H7 (cell line): ENCODE results near the gene DZIP1L. TPM values are rescaled to one million over a fixed set of nuclear protein-coding genes. Genes with fewer than 3 reads are reported as not detected.
A peak's percentile ranks its signal among the peaks of the same experiment; 100 is the strongest.
"Not testable (repeated sequence)": the region's sequence is repeated elsewhere in the genome, so short reads cannot be mapped to it uniquely, and the experiment has no call there.

Source experiments
- DNase-seq: peaks from one replicate; pipeline ENCODE4 v3.0.0; 2012
- H3K27me3 ChIP-seq: 2 replicates; pipeline ENCODE4 v1.6.0; 2011; ENCODE audit warnings: mild to moderate bottlenecking, low read length; ENCODE audit not compliant: control insufficient read depth, insufficient read depth
- H3K36me3 ChIP-seq: replicated peaks from 2 replicates; pipeline ENCODE4 v1.5.1; 2011; ENCODE audit warnings: low read length; ENCODE audit not compliant: control insufficient read depth, insufficient read depth
- H3K4me3 ChIP-seq: 2 replicates; pipeline ENCODE4 v1.5.1; 2011; ENCODE audit warnings: low read depth, mild to moderate bottlenecking, control low read depth, low read length, moderate library complexity; ENCODE audit not compliant: insufficient read depth
- total RNA-seq: library from RNA; depleted of rRNA; stranded (reverse); fragments of >200 nt; shearing (Covaris generic); gene quantifications from 2 replicates; pipeline ENCODE4 v1.2.3, GENCODE V29; 2014

DZIP1L gene
- total RNA-seq, 1 experiment from 2014 or later = 10.7 TPM

DNA sequence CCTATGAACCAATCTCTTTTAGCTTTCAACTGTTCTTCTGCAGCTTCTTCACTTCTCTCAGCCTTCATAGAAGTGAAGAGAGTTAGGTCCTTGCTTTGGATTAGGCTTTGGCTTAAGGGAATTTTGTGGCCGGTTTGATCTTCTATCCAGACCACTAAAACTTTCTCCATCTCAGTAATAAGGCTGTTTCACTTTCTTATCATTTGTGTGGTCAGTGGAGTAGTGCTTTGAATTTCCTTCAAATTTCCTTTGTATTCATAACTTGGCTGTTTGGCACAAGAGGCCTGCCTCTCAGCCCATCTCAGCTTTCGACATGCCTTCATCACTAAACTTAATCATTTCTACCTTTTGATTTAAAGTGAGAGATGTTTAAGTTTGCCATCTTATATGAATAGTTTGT lies 21.7 kb downstream of the DZIP1L start:
- H3K36me3 ChIP-seq = no peaks in the 10 kb centered on the region; the same call in 1 of the 2 replicates
- DNase-seq = no peak

DNA sequence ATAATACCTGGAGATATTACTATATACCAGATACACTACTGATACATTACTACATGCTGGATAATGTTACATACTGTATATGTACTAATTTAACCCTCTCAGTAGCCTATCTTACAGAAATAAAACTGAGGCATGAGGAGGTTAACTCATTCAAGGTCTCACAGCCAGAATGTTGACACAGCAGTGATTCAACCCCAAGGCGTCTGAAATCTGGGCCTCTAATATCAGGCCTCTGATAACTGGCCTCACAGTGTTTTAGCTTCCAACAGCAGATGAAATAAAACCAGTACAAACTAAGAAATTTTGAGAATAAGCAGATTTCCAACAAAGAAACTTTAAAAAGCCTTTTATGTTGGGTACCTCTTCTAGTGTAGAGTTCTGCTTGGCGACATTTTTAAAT lies 23.4 kb downstream of the DZIP1L start:
- Histone ChIP-seq H3K36me3 (peaks cover 3% of the 10 kb centered on the region), H3K4me3 (no peak overlapping the region), H3K27me3 (no peaks in the 10 kb centered on the region)
- no peak for DNase-seq

More for the DNA sequence above, 21.7 kb downstream of the DZIP1L start:
- Histone ChIP-seq H3K4me3 (no peak overlapping the region), H3K27me3 (no peaks in the 10 kb centered on the region)

- peaks cover 3% of the 10 kb centered on the region for H3K36me3 ChIP-seq
- DNase-seq = no peak
- H3K4me3 ChIP-seq = no peak overlapping the region
- H3K27me3 ChIP-seq = no peaks in the 10 kb centered on the region
Measured at GRCh38 chr3:138089091-138089490, 26.3 kb downstream of the DZIP1L start.

DNA sequence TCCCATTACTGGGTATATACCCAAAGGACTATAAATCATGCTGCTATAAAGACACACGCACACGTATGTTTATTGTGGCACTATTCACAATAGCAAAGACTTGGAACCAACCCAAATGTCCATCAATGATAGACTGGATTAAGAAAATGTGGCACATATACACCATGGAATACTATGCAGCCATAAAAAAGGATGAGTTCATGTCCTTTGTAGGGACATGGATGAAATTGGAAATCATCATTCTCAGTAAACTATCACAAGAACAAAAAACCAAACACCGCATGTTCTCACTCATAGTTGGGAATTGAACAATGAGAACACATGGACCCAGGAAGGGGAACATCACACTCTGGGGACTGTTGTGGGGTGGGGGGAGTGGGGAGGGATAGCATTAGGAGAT lies 29.7 kb downstream of the DZIP1L start:
- not testable (repeated sequence) for H3K4me3 ChIP-seq, H3K27me3 ChIP-seq, DNase-seq, H3K36me3 ChIP-seq

DNA sequence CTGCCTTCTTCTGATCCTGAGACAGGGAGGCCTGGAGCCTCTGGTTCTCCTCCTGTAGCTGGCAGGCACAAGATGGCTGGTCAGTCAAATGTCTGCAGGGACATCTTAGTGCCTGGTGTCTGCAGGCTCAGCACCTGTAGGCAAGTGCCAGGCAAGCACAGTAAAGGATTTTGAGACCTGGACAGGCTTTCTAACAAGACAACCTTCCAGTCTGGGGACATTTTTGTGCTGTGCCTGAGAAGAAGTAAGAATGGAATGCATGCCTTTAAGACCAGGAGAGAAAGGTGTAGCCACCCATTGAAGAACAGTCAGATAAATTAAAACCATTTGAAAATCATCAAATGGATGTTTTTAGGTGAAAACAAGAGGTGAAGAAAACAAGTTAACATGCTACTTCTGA lies 31.2 kb downstream of the DZIP1L start:
- Histone ChIP-seq H3K4me3 (no peak overlapping the region), H3K27me3 (no peaks in the 10 kb centered on the region), H3K36me3 (peaks cover 5% of the 10 kb centered on the region)
- DNase-seq = no peak

GRCh38 chr3:138082992-138083386 lies 32.4 kb downstream of the DZIP1L start:
- Histone ChIP-seq H3K4me3 (no peak overlapping the region), H3K36me3 (peaks cover 4% of the 10 kb centered on the region), H3K27me3 (no peaks in the 10 kb centered on the region)
- no peak for DNase-seq

DNA sequence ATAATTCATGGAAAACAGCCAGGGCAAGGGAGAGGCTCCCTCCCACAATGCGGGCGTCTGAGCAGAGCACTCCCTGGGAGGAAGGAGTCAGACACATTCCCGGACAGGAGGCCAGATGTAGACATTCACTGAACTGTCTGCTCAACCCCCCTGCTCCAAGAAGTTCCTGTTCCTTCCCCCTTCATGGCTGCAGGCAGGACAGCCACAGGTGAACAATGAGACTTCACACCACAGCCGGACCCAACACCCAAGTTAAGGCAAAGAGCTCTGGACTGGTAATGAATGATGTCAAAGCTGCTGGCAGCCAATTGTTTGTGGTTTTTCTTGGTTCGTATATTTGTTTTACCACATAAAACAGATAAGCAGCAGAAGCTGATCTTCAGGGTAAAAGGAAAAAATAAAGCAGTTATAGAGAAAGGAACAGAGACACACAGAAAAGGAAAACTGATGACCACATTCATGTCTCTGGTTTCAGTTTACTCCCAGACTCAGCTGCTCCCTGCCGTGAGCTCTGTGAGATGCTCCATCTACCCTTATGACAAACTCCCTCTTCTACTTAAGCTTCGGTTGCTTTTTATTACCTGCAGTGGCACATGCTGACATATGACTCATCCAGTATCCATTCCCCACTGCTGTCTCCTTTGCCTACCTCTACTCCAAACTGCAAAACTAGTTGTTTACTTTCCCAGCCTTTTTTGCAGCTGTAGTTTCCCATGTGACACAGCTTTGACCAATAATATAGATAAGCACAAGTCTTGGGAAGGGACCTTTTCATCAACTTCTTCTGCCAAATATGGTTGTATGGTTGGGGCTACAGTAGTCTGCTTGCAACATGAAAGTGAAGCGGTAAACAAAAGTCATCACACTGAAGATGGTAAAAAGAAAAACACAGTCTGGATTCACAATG lies 33.1 kb downstream of the DZIP1L start:
- DNase-seq = no peak
- peaks cover 2% of the 10 kb centered on the region for H3K36me3 ChIP-seq

DNA sequence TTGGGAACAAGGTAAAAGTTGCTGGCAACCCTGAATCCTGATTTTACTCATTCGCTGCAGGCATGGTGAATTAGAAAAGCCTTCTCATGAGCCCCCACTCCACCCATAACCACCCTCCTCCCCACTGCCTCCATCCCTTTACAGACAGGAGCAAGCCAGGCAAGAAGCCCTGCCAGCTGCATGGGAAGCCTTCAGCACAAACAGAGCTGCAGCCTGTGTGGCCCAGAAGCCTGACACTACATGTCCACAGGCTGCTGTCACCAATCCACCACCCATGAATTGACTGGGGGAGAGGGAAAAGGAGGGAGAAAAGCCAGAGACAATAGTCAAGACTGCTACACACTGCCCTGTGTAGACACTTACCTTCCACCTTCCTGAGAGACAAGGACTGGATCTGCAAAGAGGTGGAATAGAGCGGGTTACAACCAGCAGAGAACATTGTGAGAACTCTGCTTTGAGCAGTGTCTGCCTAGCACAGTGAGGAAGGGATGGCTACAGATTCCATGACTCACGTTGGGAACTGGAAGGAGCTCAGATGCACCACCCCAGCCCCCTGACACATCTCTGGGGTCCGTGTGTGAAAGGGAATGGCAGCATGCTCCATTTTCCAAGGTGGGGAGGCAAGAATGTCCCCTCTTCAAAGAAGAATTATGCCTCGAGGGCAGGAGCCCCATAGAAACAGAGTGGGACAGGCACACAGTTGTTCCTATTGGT lies 33.9 kb downstream of the DZIP1L start:
- Histone ChIP-seq H3K27me3 (no peaks in the 10 kb centered on the region), H3K4me3 (no peak overlapping the region), H3K36me3 (peaks cover 2% of the 10 kb centered on the region)
- no peak for DNase-seq

More for the DNA sequence above, 33.1 kb downstream of the DZIP1L start:
- no peak overlapping the region for H3K4me3 ChIP-seq
- no peaks in the 10 kb centered on the region for H3K27me3 ChIP-seq

- no peak for DNase-seq
- H3K27me3 ChIP-seq = no peaks in the 10 kb centered on the region
- peaks cover 2% of the 10 kb centered on the region for H3K36me3 ChIP-seq
- no peak overlapping the region for H3K4me3 ChIP-seq
Measured at GRCh38 chr3:138079901-138080300, 35.5 kb downstream of the DZIP1L start.

GRCh38 chr3:138078901-138079344 lies 36.5 kb downstream of the DZIP1L start:
- DNase-seq = no peak
- Histone ChIP-seq H3K4me3 (no peak overlapping the region), H3K36me3 (peaks cover 2% of the 10 kb centered on the region), H3K27me3 (no peaks in the 10 kb centered on the region)

- no peak overlapping the region for H3K4me3 ChIP-seq
- H3K36me3 ChIP-seq = no peaks in the 10 kb centered on the region; the same call in 1 of the 2 replicates
- no peak for DNase-seq
- no peaks in the 10 kb centered on the region for H3K27me3 ChIP-seq
Measured at GRCh38 chr3:138078096-138078495, 37.3 kb downstream of the DZIP1L start.

DNA sequence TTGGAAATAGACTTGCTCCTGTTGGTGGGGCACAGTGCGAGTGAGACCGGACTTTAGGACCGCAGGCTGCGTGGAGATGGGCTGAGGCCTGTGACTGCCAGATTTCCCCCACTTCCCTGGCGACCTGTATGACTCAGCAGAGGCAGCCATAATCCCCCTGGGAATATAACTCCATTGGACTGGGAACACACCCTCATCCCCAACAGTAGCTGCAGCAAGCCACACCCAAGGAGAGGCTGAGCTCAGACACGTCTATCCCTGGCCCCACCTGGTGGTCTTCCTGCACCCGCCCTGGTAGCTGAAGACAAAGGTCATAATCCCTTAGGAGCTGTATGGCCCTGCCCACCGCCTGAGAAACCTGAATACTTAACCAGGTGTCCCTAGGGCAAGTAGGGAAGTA lies 42.6 kb downstream of the DZIP1L start:
- no peaks in the 10 kb centered on the region; the same call in 1 of the 2 replicates for H3K36me3 ChIP-seq
- H3K27me3 ChIP-seq = no peaks in the 10 kb centered on the region
- DNase-seq = no peak
- H3K4me3 ChIP-seq = no peak overlapping the region

- no peaks in the 10 kb centered on the region for H3K27me3 ChIP-seq
- H3K4me3 ChIP-seq = no peak overlapping the region
- no peak for DNase-seq
- peaks cover 1% of the 10 kb centered on the region; the same call in 1 of the 2 replicates for H3K36me3 ChIP-seq
Measured at GRCh38 chr3:138070006-138070405, 45.4 kb downstream of the DZIP1L start.

DNA sequence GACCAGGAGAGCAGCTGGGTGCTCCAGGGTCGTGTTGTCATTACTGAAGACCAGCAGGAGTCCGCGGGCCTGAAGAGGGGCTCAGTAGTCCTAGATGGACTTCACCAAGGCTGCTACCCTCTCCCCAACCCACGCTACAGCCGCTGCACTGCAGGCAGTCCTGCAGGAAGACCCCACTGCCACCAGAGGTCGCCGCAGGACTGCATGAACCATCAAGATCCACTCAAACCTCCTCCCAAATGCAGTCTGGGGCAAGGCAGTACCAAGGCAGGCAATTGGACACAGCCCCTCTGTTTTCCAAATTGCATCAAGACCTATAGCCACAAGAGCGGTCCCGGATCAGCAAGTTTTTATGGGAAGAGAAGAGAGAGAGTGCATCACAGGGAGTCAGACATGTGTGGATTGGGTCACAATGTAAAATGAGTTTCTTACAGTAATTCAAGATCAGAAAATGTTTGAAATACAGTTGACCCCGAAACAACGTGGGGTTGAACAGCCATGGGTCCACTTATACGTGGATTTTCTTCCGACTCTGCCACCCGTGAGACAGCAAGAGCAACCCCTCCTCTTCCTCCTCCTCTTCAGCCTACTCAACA lies 46.7 kb downstream of the DZIP1L start:
- H3K27me3 ChIP-seq = no peaks in the 10 kb centered on the region
- no peak overlapping the region for H3K4me3 ChIP-seq
- DNase-seq = peak; percentile 87
- peaks cover 5% of the 10 kb centered on the region for H3K36me3 ChIP-seq
